Gastrocnemius medialis (tissue), 4 donors: ENCODE measurements around the gene VPS39.

Experiments used
- POLR2A ChIP-seq, 2 donors: fragments of 450-650 bp; IDR thresholded peaks; one replicate each; pipeline ENCODE4 v1.6.1; 2017; ENCODE audit warnings: antibody characterized with exemption in 2 of 2, mild to moderate bottlenecking in 2 of 2, moderate library complexity in 2 of 2
- TF ChIP-seq, protein P1 (sequence below), 5 experiments: fragments of 450-650 bp in 3 of 5; fragments of 200-600 bp in 2 of 5; sonication (generic) in 2 of 5; IDR thresholded peaks in 4 of 5; conservative IDR thresholded peaks in 1 of 5; 1 replicate in 4 of 5; 2 replicates in 1 of 5; pipeline ENCODE4 v1.5.1; 2016 to 2019; ENCODE audit warnings: antibody characterized with exemption in 5 of 5, mild to moderate bottlenecking in 3 of 5, moderate library complexity in 3 of 5

DNA sequence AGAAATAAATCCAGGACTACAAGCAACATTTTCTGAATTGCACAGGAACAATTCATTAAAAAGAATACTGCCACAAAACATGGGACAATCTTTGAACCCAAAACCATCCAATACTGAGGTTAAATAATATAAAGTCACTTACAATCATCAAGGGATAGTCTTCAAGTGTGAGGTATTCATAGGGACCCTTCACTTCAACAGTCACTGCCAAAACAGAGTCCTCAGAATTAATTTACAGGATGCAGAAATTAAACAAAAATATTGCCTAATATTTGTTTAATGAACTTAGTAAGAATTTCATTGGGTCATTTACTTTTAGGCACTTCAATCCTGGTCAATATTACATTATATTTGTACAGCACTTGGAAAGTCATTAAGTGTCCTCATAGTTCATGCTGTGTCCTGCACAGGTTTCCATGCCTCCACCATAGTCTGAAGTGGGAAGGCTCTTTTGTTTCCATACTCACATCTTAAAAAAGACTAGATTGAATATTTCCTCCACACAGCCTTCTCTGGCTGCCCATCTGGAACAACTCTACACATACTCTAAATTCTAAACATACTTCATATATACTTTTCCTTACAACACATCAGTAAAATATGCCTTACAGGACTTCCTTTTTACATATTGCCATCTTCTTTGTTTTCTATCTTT, 31.6 kb upstream of the VPS39 start:
- TF ChIP-seq, protein P1, sequence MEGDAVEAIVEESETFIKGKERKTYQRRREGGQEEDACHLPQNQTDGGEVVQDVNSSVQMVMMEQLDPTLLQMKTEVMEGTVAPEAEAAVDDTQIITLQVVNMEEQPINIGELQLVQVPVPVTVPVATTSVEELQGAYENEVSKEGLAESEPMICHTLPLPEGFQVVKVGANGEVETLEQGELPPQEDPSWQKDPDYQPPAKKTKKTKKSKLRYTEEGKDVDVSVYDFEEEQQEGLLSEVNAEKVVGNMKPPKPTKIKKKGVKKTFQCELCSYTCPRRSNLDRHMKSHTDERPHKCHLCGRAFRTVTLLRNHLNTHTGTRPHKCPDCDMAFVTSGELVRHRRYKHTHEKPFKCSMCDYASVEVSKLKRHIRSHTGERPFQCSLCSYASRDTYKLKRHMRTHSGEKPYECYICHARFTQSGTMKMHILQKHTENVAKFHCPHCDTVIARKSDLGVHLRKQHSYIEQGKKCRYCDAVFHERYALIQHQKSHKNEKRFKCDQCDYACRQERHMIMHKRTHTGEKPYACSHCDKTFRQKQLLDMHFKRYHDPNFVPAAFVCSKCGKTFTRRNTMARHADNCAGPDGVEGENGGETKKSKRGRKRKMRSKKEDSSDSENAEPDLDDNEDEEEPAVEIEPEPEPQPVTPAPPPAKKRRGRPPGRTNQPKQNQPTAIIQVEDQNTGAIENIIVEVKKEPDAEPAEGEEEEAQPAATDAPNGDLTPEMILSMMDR (IDR thresholded peaks at IDR 0.05 in 4 of 5, conservative IDR thresholded peaks at IDR 0.05 in 1 of 5) = no peak
- TF ChIP-seq POLR2A (IDR thresholded peaks at IDR 0.05) = no peak
